Neural crest cell (in vitro differentiated cells): ENCODE measurements around the gene KCNH6. TPM values are rescaled to one million over a fixed set of nuclear protein-coding genes. Genes with fewer than 3 reads are reported as not detected.

Experiments
- DNase-seq: peaks from one replicate; pipeline ENCODE4 v3.0.0; 2021; ENCODE audit warnings: low read depth, mixed read lengths, low spot score
- H3K27ac Mint-ChIP-seq: one replicate; pipeline ENCODE4 v1.8.0; 2021; ENCODE audit warnings: mild to moderate bottlenecking, mixed read lengths; ENCODE audit not compliant: unreplicated experiment
- H3K27me3 Mint-ChIP-seq: 2 replicates; pipeline ENCODE4 v1.8.0; 2021; ENCODE audit warnings: low read depth, mild to moderate bottlenecking, mixed read lengths
- H3K36me3 Mint-ChIP-seq: 2 replicates; pipeline ENCODE4 v1.8.0; 2021; ENCODE audit warnings: low read depth, mild to moderate bottlenecking, mixed read lengths
- H3K4me1 Mint-ChIP-seq: 2 replicates; pipeline ENCODE4 v1.8.0; 2021; ENCODE audit warnings: mixed read lengths
- H3K4me3 Mint-ChIP-seq: one replicate; pipeline ENCODE4 v1.8.0; 2021; ENCODE audit warnings: mild to moderate bottlenecking, mixed read lengths
- H3K9me3 Mint-ChIP-seq: 2 replicates; pipeline ENCODE4 v1.8.0; 2021; ENCODE audit warnings: mixed read lengths
- CTCF ChIP-seq: fragments of 200-600 bp; sonication (generic); conservative IDR thresholded peaks from 2 replicates; pipeline ENCODE4 v1.5.0; 2021; ENCODE audit warnings: antibody characterized with exemption, mild to moderate bottlenecking
- total RNA-seq: library from RNA; stranded (reverse); gene quantifications from 2 replicates; pipeline ENCODE4 v1.2.1, GENCODE V29; 2021

KCNH6 gene
- total RNA-seq, 1 donor from 2014 or later: 0.12 TPM

DNA sequence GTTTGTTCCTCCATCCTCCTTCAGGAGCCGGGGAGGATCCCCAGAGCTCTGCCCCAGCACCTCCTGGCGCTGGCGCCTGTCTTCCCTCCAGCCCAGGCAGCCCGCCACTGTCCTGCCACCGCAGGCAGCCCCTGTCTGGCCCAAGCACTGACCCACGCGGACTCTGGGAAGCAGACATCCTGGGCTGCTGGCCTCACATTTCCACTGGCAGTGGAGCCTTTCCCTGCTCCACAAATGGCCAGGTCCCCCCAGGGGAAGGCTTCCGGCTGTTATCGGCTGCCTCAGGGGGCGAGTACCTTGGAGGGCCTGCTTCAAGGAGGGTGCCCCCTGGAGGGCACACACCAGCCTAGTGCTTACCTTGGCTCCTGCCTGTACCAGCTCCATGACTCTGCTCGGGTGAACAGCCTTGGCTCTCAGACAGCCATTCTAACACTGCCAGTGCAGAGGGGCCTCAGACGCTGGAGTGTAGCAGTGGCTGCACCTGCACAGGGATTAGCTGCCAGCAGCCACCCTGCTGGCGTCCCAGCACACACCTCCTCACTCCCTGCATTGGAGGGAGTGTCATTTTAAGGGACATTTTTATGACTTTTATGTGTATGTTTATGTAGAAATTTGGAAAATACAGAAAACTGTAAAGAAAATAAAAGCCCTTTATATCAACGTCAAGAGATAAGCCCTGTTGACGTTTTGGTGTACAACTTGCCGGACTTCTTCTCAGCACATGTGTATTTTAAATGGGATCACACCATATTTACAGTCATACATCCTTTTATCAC, 25.3 kb upstream of the KCNH6 start:
- Mint-ChIP-seq H3K27me3 (peaks cover 21% of the 10 kb centered on the region), H3K4me3 (no peak overlapping the region), H3K4me1 (peaks cover 10% of the 10 kb centered on the region), H3K27ac (no peak overlapping the region), H3K9me3 (no peaks in the 10 kb centered on the region), H3K36me3 (no peaks in the 10 kb centered on the region)
- no peak for DNase-seq
- peak; percentile 21 for TF ChIP-seq CTCF

- TF ChIP-seq CTCF: no peak
- H3K9me3 Mint-ChIP-seq: no peaks in the 10 kb centered on the region
- H3K36me3 Mint-ChIP-seq: no peaks in the 10 kb centered on the region
- no peak overlapping the region for H3K4me3 Mint-ChIP-seq
- H3K27ac Mint-ChIP-seq: no peak overlapping the region
- H3K4me1 Mint-ChIP-seq: peaks cover 18% of the 10 kb centered on the region
- peaks cover 29% of the 10 kb centered on the region for H3K27me3 Mint-ChIP-seq
- no peak for DNase-seq
Observed at GRCh38 chr17:63498626-63499195, 24.4 kb upstream of the KCNH6 start.

- peaks cover 19% of the 10 kb centered on the region for H3K4me1 Mint-ChIP-seq
- H3K9me3 Mint-ChIP-seq: peaks cover 3% of the 10 kb centered on the region
- H3K36me3 Mint-ChIP-seq: no peaks in the 10 kb centered on the region
- DNase-seq: no peak
- H3K4me3 Mint-ChIP-seq: no peak overlapping the region
- peaks cover 46% of the 10 kb centered on the region for H3K27me3 Mint-ChIP-seq
- no peak for TF ChIP-seq CTCF
- H3K27ac Mint-ChIP-seq: no peak overlapping the region
Observed at GRCh38 chr17:63500543-63501390, 22.4 kb upstream of the KCNH6 start.

DNA sequence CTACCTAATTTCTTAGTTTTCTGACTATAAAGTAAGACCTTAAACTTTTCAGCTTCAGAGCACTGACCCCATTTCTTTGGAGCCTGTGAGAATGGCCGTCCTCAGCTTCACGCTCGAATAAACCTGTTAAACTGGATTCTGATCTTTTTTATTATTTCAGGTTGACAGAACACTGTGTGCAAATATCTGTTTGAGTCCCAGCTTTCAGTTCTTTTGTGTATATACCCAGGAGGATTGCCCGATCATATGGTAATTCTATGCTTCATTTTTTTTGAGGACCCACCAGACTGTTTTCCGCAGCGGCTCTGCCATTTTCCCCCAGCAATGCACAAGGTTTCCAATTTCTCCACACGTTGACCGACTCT, 19.8 kb upstream of the KCNH6 start:
- no peak for DNase-seq
- peaks cover 51% of the 10 kb centered on the region for H3K27me3 Mint-ChIP-seq
- H3K4me1 Mint-ChIP-seq: peaks cover 19% of the 10 kb centered on the region
- no peaks in the 10 kb centered on the region for H3K36me3 Mint-ChIP-seq
- H3K27ac Mint-ChIP-seq: no peak overlapping the region
- no peak overlapping the region for H3K4me3 Mint-ChIP-seq
- no peak for TF ChIP-seq CTCF
- H3K9me3 Mint-ChIP-seq: peaks cover 3% of the 10 kb centered on the region

DNA sequence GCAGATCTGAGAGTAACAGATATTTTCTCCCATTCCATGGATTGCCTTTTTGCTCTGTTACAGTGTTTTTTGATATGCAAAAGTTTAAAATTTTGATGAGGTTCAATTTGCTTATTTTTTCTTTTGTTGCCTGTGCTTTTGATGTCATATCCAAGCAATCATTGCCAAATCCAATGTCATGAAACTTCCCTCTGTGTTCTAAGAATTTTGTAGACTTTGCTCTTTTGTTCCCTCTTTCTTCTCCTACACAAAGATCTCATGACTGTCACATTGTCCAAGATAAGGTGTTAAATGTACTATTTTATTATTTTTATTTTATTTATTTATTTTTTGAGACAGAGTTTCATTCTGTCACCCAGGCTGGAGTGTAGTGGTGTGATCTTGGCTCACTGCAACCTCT, 18.9 kb upstream of the KCNH6 start:
- Mint-ChIP-seq H3K4me1 (peaks cover 12% of the 10 kb centered on the region), H3K36me3 (no peaks in the 10 kb centered on the region), H3K27ac (no peak overlapping the region), H3K4me3 (no peak overlapping the region), H3K27me3 (peaks cover 54% of the 10 kb centered on the region), H3K9me3 (peaks cover 3% of the 10 kb centered on the region)
- DNase-seq: no peak
- TF ChIP-seq CTCF: no peak
